ENCODE results near the gene RXRB. TPM values are rescaled to one million over a fixed set of nuclear protein-coding genes. Genes with fewer than 3 reads are reported as not detected.
"Not testable (repeated sequence)": the region's sequence is repeated elsewhere in the genome, so short reads cannot be mapped to it uniquely, and the experiment has no call there.

The RXRB gene
- total RNA-seq, 4 donors from 2014 or later: 17.8 to 27.3 (median 24.9) TPM

DNA sequence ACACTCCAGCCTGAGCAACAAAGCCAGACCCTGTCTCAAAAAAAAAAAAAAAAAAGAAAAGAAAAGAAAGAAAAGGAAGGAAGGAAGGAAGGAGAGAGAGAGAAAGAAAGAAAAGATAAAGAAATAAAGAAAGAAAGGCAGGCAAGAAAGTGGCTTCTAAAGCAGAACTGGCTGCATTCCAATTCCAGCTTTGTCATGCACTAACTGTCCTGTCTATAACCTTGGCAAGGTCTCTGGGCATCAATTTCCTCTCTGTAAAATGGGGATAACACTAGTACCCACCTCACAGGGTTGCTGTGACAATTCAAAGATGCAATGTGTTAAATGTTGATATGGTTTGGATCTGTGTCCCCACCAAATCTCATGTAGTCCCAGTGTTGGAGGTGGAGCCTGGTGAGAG, 35.9 kb upstream of the RXRB start:
- no peak overlapping the region for H3K4me3 ChIP-seq (ENCODE audit: low read depth, poor library complexity, severe bottlenecking)
- intact Hi-C loops (cut with DNase I; ENCODE audit: low total_unique reads): no loop called here
- TF ChIP-seq POLR2A (IDR thresholded peaks at IDR 0.05): no peak
- TF ChIP-seq, protein P1, sequence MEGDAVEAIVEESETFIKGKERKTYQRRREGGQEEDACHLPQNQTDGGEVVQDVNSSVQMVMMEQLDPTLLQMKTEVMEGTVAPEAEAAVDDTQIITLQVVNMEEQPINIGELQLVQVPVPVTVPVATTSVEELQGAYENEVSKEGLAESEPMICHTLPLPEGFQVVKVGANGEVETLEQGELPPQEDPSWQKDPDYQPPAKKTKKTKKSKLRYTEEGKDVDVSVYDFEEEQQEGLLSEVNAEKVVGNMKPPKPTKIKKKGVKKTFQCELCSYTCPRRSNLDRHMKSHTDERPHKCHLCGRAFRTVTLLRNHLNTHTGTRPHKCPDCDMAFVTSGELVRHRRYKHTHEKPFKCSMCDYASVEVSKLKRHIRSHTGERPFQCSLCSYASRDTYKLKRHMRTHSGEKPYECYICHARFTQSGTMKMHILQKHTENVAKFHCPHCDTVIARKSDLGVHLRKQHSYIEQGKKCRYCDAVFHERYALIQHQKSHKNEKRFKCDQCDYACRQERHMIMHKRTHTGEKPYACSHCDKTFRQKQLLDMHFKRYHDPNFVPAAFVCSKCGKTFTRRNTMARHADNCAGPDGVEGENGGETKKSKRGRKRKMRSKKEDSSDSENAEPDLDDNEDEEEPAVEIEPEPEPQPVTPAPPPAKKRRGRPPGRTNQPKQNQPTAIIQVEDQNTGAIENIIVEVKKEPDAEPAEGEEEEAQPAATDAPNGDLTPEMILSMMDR (IDR thresholded peaks at IDR 0.05): no peak
- DNase-seq (ENCODE audit: low spot score in 2 of 2): no peak

- TF ChIP-seq POLR2A (IDR thresholded peaks at IDR 0.05): no peak
- TF ChIP-seq, protein P1 (IDR thresholded peaks at IDR 0.05): no peak
- intact Hi-C loops (cut with DNase I; ENCODE audit: low total_unique reads): no loop called here
- no peak overlapping the region for H3K4me3 ChIP-seq (ENCODE audit: low read depth, poor library complexity, severe bottlenecking)
- WGBS, 2 donors: 27 to 31% methylated on average over 6 of the region's 6 CpGs
- peak in 1 of 2 donors; percentile 57 for DNase-seq (ENCODE audit: low spot score in 2 of 2)
Observed at GRCh38 chr6:33235221-33235634, 34.8 kb upstream of the RXRB start.

GRCh38 chr6:33226503-33227120, 26.1 kb upstream of the RXRB start:
- H3K4me3 ChIP-seq (ENCODE audit: low read depth, poor library complexity, severe bottlenecking); intact Hi-C loops (cut with DNase I; ENCODE audit: low total_unique reads): not testable (repeated sequence)
- peak in 1 of 2 donors; percentile 18 for DNase-seq (ENCODE audit: low spot score in 2 of 2)
- 43 to 44% methylated on average over 14 of the region's 14 CpGs for WGBS, 2 donors

DNA sequence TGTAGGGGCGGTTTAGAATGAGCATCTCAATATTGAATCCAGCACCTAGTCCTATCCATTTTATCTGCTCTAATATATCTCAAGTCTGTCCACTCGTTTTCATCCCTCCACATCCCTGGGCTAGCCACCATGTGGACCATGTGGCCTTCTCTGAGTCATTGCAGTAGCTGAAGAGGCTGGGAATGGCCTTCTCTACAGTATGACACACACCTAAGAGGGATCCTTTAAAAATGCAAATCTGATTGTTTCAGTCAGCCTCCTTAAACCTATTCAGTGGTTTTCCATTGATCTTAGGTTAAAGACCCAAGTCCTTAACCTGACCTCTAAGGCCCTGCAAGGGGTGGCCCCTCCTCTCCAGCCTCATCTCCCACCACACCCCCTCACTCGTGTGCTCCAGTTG, 17.2 kb upstream of the RXRB start:
- H3K4me3 ChIP-seq (ENCODE audit: low read depth, poor library complexity, severe bottlenecking): no peak overlapping the region
- peak in 1 of 2 donors; percentile 23 for DNase-seq (ENCODE audit: low spot score in 2 of 2)
- intact Hi-C loops (cut with DNase I; ENCODE audit: low total_unique reads): no loop called here
- WGBS, 2 donors: 68 to 78% methylated on average over 3 of the region's 3 CpGs
- TF ChIP-seq POLR2A (IDR thresholded peaks at IDR 0.05): no peak
- TF ChIP-seq, protein P1 (IDR thresholded peaks at IDR 0.05): no peak

- no peak for TF ChIP-seq POLR2A (IDR thresholded peaks at IDR 0.05)
- TF ChIP-seq, protein P1 (IDR thresholded peaks at IDR 0.05): no peak
- intact Hi-C loops (cut with DNase I; ENCODE audit: low total_unique reads): no loop called here
- no peak overlapping the region for H3K4me3 ChIP-seq (ENCODE audit: low read depth, poor library complexity, severe bottlenecking)
- WGBS, 2 donors: 62 to 72% methylated on average over 6 of the region's 6 CpGs
- DNase-seq (ENCODE audit: low spot score in 2 of 2): no peak
Observed at GRCh38 chr6:33217246-33217645, 16.8 kb upstream of the RXRB start.

GRCh38 chr6:33216117-33216649, 15.7 kb upstream of the RXRB start:
- TF ChIP-seq, protein P1 (IDR thresholded peaks at IDR 0.05): no peak
- TF ChIP-seq POLR2A (IDR thresholded peaks at IDR 0.05): no peak
- WGBS, 2 donors: 86 to 89% methylated on average over 2 to 4 of the region's 4 CpGs
- no peak overlapping the region for H3K4me3 ChIP-seq (ENCODE audit: low read depth, poor library complexity, severe bottlenecking)
- DNase-seq (ENCODE audit: low spot score in 2 of 2): peak in 1 of 2 donors; percentile 57
- intact Hi-C loops (cut with DNase I; ENCODE audit: low total_unique reads): no loop called here

All from lower leg skin (tissue), 4 donors.